Measurements from ENCODE around the gene ZFYVE28.

Gene ZFYVE28

DNA sequence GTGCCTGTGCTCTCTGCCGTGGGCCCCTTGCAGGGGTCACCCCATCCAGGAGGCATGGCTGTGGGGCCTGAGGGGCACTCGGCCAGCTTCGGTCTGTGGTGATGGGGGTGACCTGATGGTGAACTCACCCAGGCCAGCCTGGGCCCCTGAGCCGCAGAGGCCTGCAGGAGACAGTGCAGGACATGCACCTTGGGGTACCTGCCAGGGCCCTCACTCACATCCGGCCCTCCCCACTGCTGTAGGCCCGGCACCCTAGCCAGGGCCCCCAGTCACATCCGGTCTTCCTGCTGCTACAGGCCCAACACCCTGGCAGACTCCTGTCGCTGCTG is 7.6 kb upstream of the ZFYVE28 start:
- Histone ChIP-seq H3K9me3 (ENCODE audit: control extremely low read depth in 1 of 5, control insufficient read depth in 4 of 5, insufficient read depth in 2 of 5, low read depth in 1 of 5, low read length in 4 of 5) (no peaks in the 10 kb centered on the region), H3K27ac (ENCODE audit: insufficient read depth in 1 of 2, low read depth in 1 of 2, low read length in 2 of 2, poor library complexity in 1 of 2, severe bottlenecking in 2 of 2) (no peak overlapping the region), H3K27me3 (replicated peaks in 2 of 5; ENCODE audit: control insufficient read depth in 4 of 5, insufficient read depth in 5 of 5, low read length in 4 of 5) (peaks cover 0 to 6% (median 4%) of the 10 kb centered on the region in 5 experiments), H3K4me1 (ENCODE audit: control extremely low read depth in 1 of 4, control insufficient read depth in 4 of 4, insufficient read depth in 4 of 4, low read length in 3 of 4) (no peaks in the 10 kb centered on the region), H3K36me3 (ENCODE audit: control insufficient read depth in 4 of 4, insufficient read depth in 4 of 4, low read length in 3 of 4) (no peaks in the 10 kb centered on the region), H3K4me3 (ENCODE audit: control insufficient read depth in 1 of 7, extremely low read depth in 1 of 7, insufficient read depth in 4 of 7, low read depth in 2 of 7, low read length in 6 of 7) (no peak overlapping the region)
- 82% methylated on average over 8 of the region's 8 CpGs for WGBS (ENCODE audit: insufficient coverage)
- DNase-seq = no peak
- ChIA-PET POLR2A (no interaction called here), CTCF (interaction anchor here (1.3 to 2.3 kb wide), 2 partner anchors 17 to 18 kb away, joined by 3 to 7 read pairs; no protein-coding TSS in a partner anchor)

DNA sequence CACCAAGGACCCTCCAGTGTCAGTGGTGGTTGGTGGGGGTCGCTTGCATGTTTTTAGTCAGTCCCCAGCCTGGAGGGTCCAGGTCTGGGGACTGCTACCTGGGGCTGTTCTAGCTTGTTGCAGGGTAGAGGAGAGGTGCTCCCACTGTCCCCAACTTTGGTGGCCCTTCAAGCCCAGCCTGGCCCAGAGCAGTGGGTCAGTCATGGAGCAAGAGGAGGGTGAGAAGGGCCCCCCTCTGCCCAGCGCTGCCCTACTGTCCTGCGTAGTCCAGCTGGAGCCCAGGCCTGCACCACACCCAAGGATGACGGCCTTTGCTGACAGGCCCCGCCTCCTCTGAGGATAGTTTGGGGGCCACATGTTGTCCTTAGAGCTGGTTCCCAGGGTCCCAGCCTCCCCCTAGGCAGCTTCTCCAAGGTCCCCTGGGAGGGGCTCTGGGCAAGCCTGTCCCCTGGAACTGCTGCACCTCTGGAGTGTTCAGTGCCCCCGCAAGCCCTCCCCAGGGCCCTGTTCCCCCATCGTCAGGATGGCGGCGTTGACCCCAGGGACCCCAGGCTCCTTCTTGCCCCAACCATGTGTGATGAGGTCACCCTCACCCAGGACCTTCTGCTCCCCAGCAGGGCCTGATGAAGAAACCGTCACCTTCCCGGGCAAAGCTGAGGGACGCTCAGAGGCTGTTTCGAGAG is 7.1 kb upstream of the ZFYVE28 start:
- CTCF ChIA-PET = interaction anchor here (1.0 to 2.3 kb wide), 3 partner anchors 17 to 39 kb away, joined by 3 to 7 read pairs (median 3); no protein-coding TSS in a partner anchor
- Histone ChIP-seq H3K9me3 (ENCODE audit: control extremely low read depth in 1 of 5, control insufficient read depth in 4 of 5, insufficient read depth in 2 of 5, low read depth in 1 of 5, low read length in 4 of 5) (no peaks in the 10 kb centered on the region), H3K27me3 (replicated peaks in 2 of 5; ENCODE audit: control insufficient read depth in 4 of 5, insufficient read depth in 5 of 5, low read length in 4 of 5) (peaks cover 5 to 11% (median 10%) of the 10 kb centered on the region in 5 experiments), H3K4me3 (ENCODE audit: control insufficient read depth in 1 of 7, extremely low read depth in 1 of 7, insufficient read depth in 4 of 7, low read depth in 2 of 7, low read length in 6 of 7) (no peak overlapping the region), H3K36me3 (ENCODE audit: control insufficient read depth in 4 of 4, insufficient read depth in 4 of 4, low read length in 3 of 4) (no peaks in the 10 kb centered on the region), H3K4me1 (ENCODE audit: control extremely low read depth in 1 of 4, control insufficient read depth in 4 of 4, insufficient read depth in 4 of 4, low read length in 3 of 4) (no peaks in the 10 kb centered on the region), H3K27ac (ENCODE audit: insufficient read depth in 1 of 2, low read depth in 1 of 2, low read length in 2 of 2, poor library complexity in 1 of 2, severe bottlenecking in 2 of 2) (no peak overlapping the region)
- WGBS (ENCODE audit: insufficient coverage) = 95% methylated on average over 11 of the region's 13 CpGs
- DNase-seq = no peak
- POLR2A ChIA-PET = no interaction called here

- peaks cover 0 to 2% (median under 1%) of the 10 kb centered on the region in 4 experiments for H3K4me1 ChIP-seq (ENCODE audit: control extremely low read depth in 1 of 4, control insufficient read depth in 4 of 4, insufficient read depth in 4 of 4, low read length in 3 of 4)
- no peaks in the 10 kb centered on the region for H3K36me3 ChIP-seq (ENCODE audit: control insufficient read depth in 4 of 4, insufficient read depth in 4 of 4, low read length in 3 of 4)
- peaks cover 8 to 20% (median 17%) of the 10 kb centered on the region in 5 experiments for H3K27me3 ChIP-seq (replicated peaks in 2 of 5; ENCODE audit: control insufficient read depth in 4 of 5, insufficient read depth in 5 of 5, low read length in 4 of 5)
- ChIA-PET CTCF (interaction anchor here (0.8 to 2.3 kb wide), 3 partner anchors 11 to 40 kb away, joined by 3 to 7 read pairs (median 3); no protein-coding TSS in a partner anchor), POLR2A (no interaction called here)
- H3K27ac ChIP-seq (ENCODE audit: insufficient read depth in 1 of 2, low read depth in 1 of 2, low read length in 2 of 2, poor library complexity in 1 of 2, severe bottlenecking in 2 of 2) = no peak overlapping the region
- DNase-seq = no peak
- no peaks in the 10 kb centered on the region for H3K9me3 ChIP-seq (ENCODE audit: control extremely low read depth in 1 of 5, control insufficient read depth in 4 of 5, insufficient read depth in 2 of 5, low read depth in 1 of 5, low read length in 4 of 5)
- H3K4me3 ChIP-seq (ENCODE audit: control insufficient read depth in 1 of 7, extremely low read depth in 1 of 7, insufficient read depth in 4 of 7, low read depth in 2 of 7, low read length in 6 of 7) = no peak overlapping the region
- 93% methylated on average over 10 of the region's 10 CpGs for WGBS (ENCODE audit: insufficient coverage)
Measured at GRCh38 chr4:2424581-2424980, 6.1 kb upstream of the ZFYVE28 start.

DNA sequence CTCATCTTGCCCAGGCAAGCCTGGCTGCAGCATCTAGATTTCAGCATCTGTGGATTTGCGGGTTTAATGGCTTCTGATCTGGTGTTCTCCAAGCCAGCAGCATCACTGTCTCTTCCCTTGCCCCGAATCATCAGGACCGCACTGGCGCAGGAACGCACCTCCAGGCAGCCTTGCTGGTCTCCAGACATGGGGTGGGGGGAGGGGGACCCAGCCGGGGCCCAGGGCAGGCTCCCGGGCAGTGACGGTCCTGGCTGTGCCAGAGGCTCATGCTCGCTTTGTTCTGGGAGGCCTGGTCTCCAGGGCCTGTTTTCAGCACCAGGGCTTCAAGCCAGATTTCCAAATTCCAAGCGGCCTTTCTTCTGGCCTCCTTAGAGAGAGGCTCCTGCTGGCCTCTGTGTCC is 5.2 kb upstream of the ZFYVE28 start:
- ChIA-PET CTCF (interaction anchor here (0.8 to 3.8 kb wide), 3 partner anchors 10 to 20 kb away, joined by 3 to 13 read pairs (median 7); no protein-coding TSS in a partner anchor), POLR2A (no interaction called here)
- Histone ChIP-seq H3K9me3 (ENCODE audit: control extremely low read depth in 1 of 5, control insufficient read depth in 4 of 5, insufficient read depth in 2 of 5, low read depth in 1 of 5, low read length in 4 of 5) (no peaks in the 10 kb centered on the region), H3K4me3 (ENCODE audit: control insufficient read depth in 1 of 7, extremely low read depth in 1 of 7, insufficient read depth in 4 of 7, low read depth in 2 of 7, low read length in 6 of 7) (no peak overlapping the region), H3K4me1 (ENCODE audit: control extremely low read depth in 1 of 4, control insufficient read depth in 4 of 4, insufficient read depth in 4 of 4, low read length in 3 of 4) (peaks cover 0 to 10% (median 9%) of the 10 kb centered on the region in 4 experiments), H3K27me3 (replicated peaks in 2 of 5; ENCODE audit: control insufficient read depth in 4 of 5, insufficient read depth in 5 of 5, low read length in 4 of 5) (peaks cover 8 to 27% (median 21%) of the 10 kb centered on the region in 5 experiments), H3K36me3 (ENCODE audit: control insufficient read depth in 4 of 4, insufficient read depth in 4 of 4, low read length in 3 of 4) (no peaks in the 10 kb centered on the region), H3K27ac (ENCODE audit: insufficient read depth in 1 of 2, low read depth in 1 of 2, low read length in 2 of 2, poor library complexity in 1 of 2, severe bottlenecking in 2 of 2) (no peak overlapping the region)
- no peak for DNase-seq
- 98% methylated on average over 5 of the region's 10 CpGs for WGBS (ENCODE audit: insufficient coverage)

DNA sequence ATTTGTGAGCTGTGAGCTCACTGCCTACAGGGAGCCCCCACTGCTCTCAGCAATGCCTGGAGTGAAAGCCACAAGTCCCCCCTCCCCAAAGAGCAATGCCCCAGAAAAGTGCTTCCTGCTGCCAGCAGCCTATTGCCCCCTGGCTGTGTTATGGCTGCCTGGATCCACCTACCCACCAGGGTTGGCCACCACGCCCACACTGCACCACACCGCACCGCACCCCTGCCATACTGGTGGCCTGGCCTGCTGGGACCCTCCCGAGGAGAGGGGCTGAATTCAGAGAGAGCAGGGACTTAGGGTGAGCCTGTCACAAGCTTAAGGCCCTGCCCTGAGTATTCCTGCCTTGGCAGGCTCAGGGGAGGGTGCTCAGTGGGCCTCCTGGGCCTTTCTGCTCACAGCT is 4.6 kb upstream of the ZFYVE28 start:
- WGBS (ENCODE audit: insufficient coverage) = 94% methylated on average over 4 of the region's 4 CpGs
- H3K9me3 ChIP-seq (ENCODE audit: control extremely low read depth in 1 of 5, control insufficient read depth in 4 of 5, insufficient read depth in 2 of 5, low read depth in 1 of 5, low read length in 4 of 5) = no peaks in the 10 kb centered on the region
- DNase-seq = no peak
- no peak overlapping the region for H3K4me3 ChIP-seq (ENCODE audit: control insufficient read depth in 1 of 7, extremely low read depth in 1 of 7, insufficient read depth in 4 of 7, low read depth in 2 of 7, low read length in 6 of 7)
- ChIA-PET CTCF (interaction anchor here (3.8 kb wide), 1 partner anchor 14 kb away, joined by 13 read pairs; no protein-coding TSS in a partner anchor), POLR2A (no interaction called here)
- peaks cover 0 to 13% (median 11%) of the 10 kb centered on the region in 4 experiments for H3K4me1 ChIP-seq (ENCODE audit: control extremely low read depth in 1 of 4, control insufficient read depth in 4 of 4, insufficient read depth in 4 of 4, low read length in 3 of 4)
- H3K36me3 ChIP-seq (ENCODE audit: control insufficient read depth in 4 of 4, insufficient read depth in 4 of 4, low read length in 3 of 4) = no peaks in the 10 kb centered on the region
- no peak overlapping the region for H3K27ac ChIP-seq (ENCODE audit: insufficient read depth in 1 of 2, low read depth in 1 of 2, low read length in 2 of 2, poor library complexity in 1 of 2, severe bottlenecking in 2 of 2)
- H3K27me3 ChIP-seq (replicated peaks in 2 of 5; ENCODE audit: control insufficient read depth in 4 of 5, insufficient read depth in 5 of 5, low read length in 4 of 5) = peaks cover 8 to 31% (median 22%) of the 10 kb centered on the region in 5 experiments

DNA sequence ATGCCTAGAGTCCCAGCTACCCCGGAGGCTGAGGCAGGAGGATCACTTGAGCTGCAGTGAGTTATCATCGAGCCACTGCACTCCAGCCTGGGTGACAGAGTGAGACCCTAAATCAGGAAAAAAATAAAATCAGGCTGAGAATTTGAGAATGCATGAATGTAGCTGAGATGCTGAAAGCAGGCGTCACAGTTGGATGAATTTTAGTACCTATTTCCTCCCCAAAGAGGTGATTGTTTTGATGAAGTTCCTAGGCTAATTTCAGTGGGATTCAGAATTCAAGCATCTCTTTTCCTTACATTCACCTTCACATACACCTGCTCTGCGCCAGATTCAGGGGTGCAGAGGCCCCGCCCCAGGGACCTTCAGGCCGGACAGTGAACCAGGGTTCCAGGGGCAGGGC is 3.5 kb upstream of the ZFYVE28 start:
- no peaks in the 10 kb centered on the region for H3K36me3 ChIP-seq (ENCODE audit: control insufficient read depth in 4 of 4, insufficient read depth in 4 of 4, low read length in 3 of 4)
- WGBS (ENCODE audit: insufficient coverage) = 92% methylated on average over 6 of the region's 6 CpGs
- H3K4me1 ChIP-seq (ENCODE audit: control extremely low read depth in 1 of 4, control insufficient read depth in 4 of 4, insufficient read depth in 4 of 4, low read length in 3 of 4) = peaks cover 0 to 23% (median 22%) of the 10 kb centered on the region in 4 experiments
- CTCF ChIA-PET = interaction anchor here (0.8 to 3.8 kb wide), 3 partner anchors 8 to 20 kb away, joined by 3 to 13 read pairs (median 11); no protein-coding TSS in a partner anchor
- peaks cover 14 to 42% (median 29%) of the 10 kb centered on the region in 5 experiments for H3K27me3 ChIP-seq (replicated peaks in 2 of 5; ENCODE audit: control insufficient read depth in 4 of 5, insufficient read depth in 5 of 5, low read length in 4 of 5)
- H3K27ac ChIP-seq (ENCODE audit: insufficient read depth in 1 of 2, low read depth in 1 of 2, low read length in 2 of 2, poor library complexity in 1 of 2, severe bottlenecking in 2 of 2) = no peak overlapping the region
- POLR2A ChIA-PET = interaction anchor here (0.6 kb wide), 1 partner anchor 930 kb away, joined by 3 read pairs; no protein-coding TSS in a partner anchor
- no peak overlapping the region for H3K4me3 ChIP-seq (ENCODE audit: control insufficient read depth in 1 of 7, extremely low read depth in 1 of 7, insufficient read depth in 4 of 7, low read depth in 2 of 7, low read length in 6 of 7)
- DNase-seq = no peak
- H3K9me3 ChIP-seq (ENCODE audit: control extremely low read depth in 1 of 5, control insufficient read depth in 4 of 5, insufficient read depth in 2 of 5, low read depth in 1 of 5, low read length in 4 of 5) = no peaks in the 10 kb centered on the region

- no peak for DNase-seq
- no peaks in the 10 kb centered on the region for H3K36me3 ChIP-seq (ENCODE audit: control insufficient read depth in 4 of 4, insufficient read depth in 4 of 4, low read length in 3 of 4)
- H3K27ac ChIP-seq (ENCODE audit: insufficient read depth in 1 of 2, low read depth in 1 of 2, low read length in 2 of 2, poor library complexity in 1 of 2, severe bottlenecking in 2 of 2) = no peak overlapping the region
- ChIA-PET CTCF (no interaction called here), POLR2A (no interaction called here)
- peaks cover under 1 to 42% (median 36%) of the 10 kb centered on the region in 4 experiments for H3K4me1 ChIP-seq (ENCODE audit: control extremely low read depth in 1 of 4, control insufficient read depth in 4 of 4, insufficient read depth in 4 of 4, low read length in 3 of 4)
- no peaks in the 10 kb centered on the region for H3K9me3 ChIP-seq (ENCODE audit: control extremely low read depth in 1 of 5, control insufficient read depth in 4 of 5, insufficient read depth in 2 of 5, low read depth in 1 of 5, low read length in 4 of 5)
- no peak overlapping the region for H3K4me3 ChIP-seq (ENCODE audit: control insufficient read depth in 1 of 7, extremely low read depth in 1 of 7, insufficient read depth in 4 of 7, low read depth in 2 of 7, low read length in 6 of 7)
- WGBS (ENCODE audit: insufficient coverage) = 62% methylated on average over 9 of the region's 9 CpGs
- H3K27me3 ChIP-seq (replicated peaks in 2 of 5; ENCODE audit: control insufficient read depth in 4 of 5, insufficient read depth in 5 of 5, low read length in 4 of 5) = peaks cover 14 to 58% (median 40%) of the 10 kb centered on the region in 5 experiments
Measured at GRCh38 chr4:2419814-2420213, 1.4 kb upstream of the ZFYVE28 start.
